IMR-90 (cell line): ENCODE data around the gene INPP4A. TPM values are rescaled to one million over a fixed set of nuclear protein-coding genes. Genes with fewer than 3 reads are reported as not detected.

Experiments used
- ATAC-seq: fragments of 200-7000 bp; cut with Tn5 transposase; 2 replicates; pipeline ENCODE4 v1.9.1; 2020; ENCODE audit warnings: low read depth, mild to moderate bottlenecking, moderate library complexity
- BruUV-seq: library from RNA; stranded (reverse); fragments of 400-500 nt; replicated peaks from 2 replicates; lab custom pipeline; 2021; lab: Mats Ljungman, UMichigan
- CTCF ChIA-PET: fragments of 300-600 bp; formaldehyde crosslinking; extraction: SDS; loops from one replicate; lab custom pipeline; 2021; ENCODE audit warnings: antibody characterized with exemption; lab: Yijun Ruan, JAX
- POLR2A ChIA-PET: fragments of 300-600 bp; sonication (Branson Sonifier 250); formaldehyde crosslinking; loops from one replicate; lab custom pipeline; 2022; ENCODE audit warnings: antibody characterized with exemption; ENCODE audit not compliant: unreplicated experiment; lab: Charles Lee
- DNase-seq: peaks from one replicate; pipeline ENCODE4 v3.0.0; 2013
- H2AFZ ChIP-seq: replicated peaks from 2 replicates; pipeline ENCODE3; 2013; ENCODE audit warnings: low read length, mild to moderate bottlenecking; ENCODE audit not compliant: poor library complexity
- H2AK5ac ChIP-seq: 2 replicates; pipeline ENCODE4 v1.6.1; 2013; ENCODE audit warnings: low read depth, low read length, inconsistent platforms
- H2AK9ac ChIP-seq: replicated peaks from 2 replicates; pipeline ENCODE3; 2013; ENCODE audit warnings: mild to moderate bottlenecking, low read depth, low read length, moderate library complexity; ENCODE audit not compliant: poor library complexity
- H2BK120ac ChIP-seq: 2 replicates; pipeline ENCODE4 v1.6.1; 2013; ENCODE audit warnings: low read depth, low read length, inconsistent platforms
- H2BK15ac ChIP-seq: 3 replicates; pipeline ENCODE4 v1.6.1; 2013; ENCODE audit warnings: low read depth, low read length, inconsistent platforms
- H2BK20ac ChIP-seq: 2 replicates; pipeline ENCODE4 v1.6.1; 2013; ENCODE audit warnings: low read depth, mild to moderate bottlenecking, inconsistent platforms, low read length, moderate library complexity
- H2BK5ac ChIP-seq: 2 replicates; pipeline ENCODE4 v1.6.1; 2013; ENCODE audit warnings: mild to moderate bottlenecking, low read depth, low read length, inconsistent platforms; ENCODE audit not compliant: poor library complexity, severe bottlenecking
- H3K14ac ChIP-seq: replicated peaks from 2 replicates; pipeline ENCODE4 v1.6.1; 2013; ENCODE audit warnings: low read depth, low read length, inconsistent platforms
- H3K18ac ChIP-seq: 2 replicates; pipeline ENCODE4 v1.6.1; 2013; ENCODE audit warnings: low read depth, low read length, control low read depth
- H3K23ac ChIP-seq: 2 replicates; pipeline ENCODE4 v1.6.1; 2013; ENCODE audit warnings: low read depth, low read length, inconsistent platforms
- H3K27ac ChIP-seq: 2 replicates; pipeline ENCODE4 v1.5.1; 2013; ENCODE audit warnings: mild to moderate bottlenecking, control low read depth, low read length; ENCODE audit not compliant: insufficient read depth
- H3K27me3 ChIP-seq: 2 replicates; pipeline ENCODE4 v1.6.1; 2013; ENCODE audit warnings: low read length; ENCODE audit not compliant: control insufficient read depth, insufficient read depth
- H3K36me3 ChIP-seq: 2 replicates; pipeline ENCODE4 v1.6.1; 2013; ENCODE audit warnings: low read length, mixed read lengths; ENCODE audit not compliant: control insufficient read depth, insufficient read depth
- H3K4ac ChIP-seq: 2 replicates; pipeline ENCODE4 v1.6.1; 2013; ENCODE audit warnings: low read depth, low read length, inconsistent platforms
- H3K4me1 ChIP-seq: 2 replicates; pipeline ENCODE4 v1.6.1; 2013; ENCODE audit warnings: low read length, mixed read lengths; ENCODE audit not compliant: control insufficient read depth, insufficient read depth
- H3K4me2 ChIP-seq: 2 replicates; pipeline ENCODE4 v1.6.1; 2013; ENCODE audit warnings: low read depth, mild to moderate bottlenecking, control low read depth, low read length, moderate library complexity
- H3K4me3 ChIP-seq: 2 replicates; pipeline ENCODE4 v1.5.1; 2013; ENCODE audit warnings: low read depth, mild to moderate bottlenecking, control low read depth, low read length, moderate library complexity; ENCODE audit not compliant: insufficient read depth
- H3K56ac ChIP-seq: 2 replicates; pipeline ENCODE4 v1.6.1; 2013; ENCODE audit warnings: low read length, inconsistent platforms; ENCODE audit not compliant: insufficient read depth; ENCODE audit errors: extremely low read depth
- H3K79me1 ChIP-seq, 2 experiments: 2 replicates each; pipeline ENCODE4 v1.6.1; 2013; ENCODE audit warnings: low read length in 2 of 2, inconsistent platforms in 1 of 2, low read depth in 1 of 2
- H3K9ac ChIP-seq: 2 replicates; pipeline ENCODE4 v1.6.1; 2013; ENCODE audit warnings: low read depth, low read length, control low read depth
- H3K9me1 ChIP-seq: 2 replicates; pipeline ENCODE4 v1.6.1; 2013; ENCODE audit warnings: low read length, inconsistent platforms; ENCODE audit not compliant: insufficient read depth
- H3K9me3 ChIP-seq: 2 replicates; pipeline ENCODE4 v1.6.1; 2013; ENCODE audit warnings: low read length; ENCODE audit not compliant: control insufficient read depth, insufficient read depth
- H4K20me1 ChIP-seq: 2 replicates; pipeline ENCODE4 v1.6.1; 2013; ENCODE audit warnings: low read length, inconsistent platforms; ENCODE audit not compliant: insufficient read depth
- H4K5ac ChIP-seq: 2 replicates; pipeline ENCODE4 v1.6.1; 2013; ENCODE audit warnings: mild to moderate bottlenecking, low read depth, low read length, control low read depth
- H4K8ac ChIP-seq, 2 experiments: 2 replicates each; pipeline ENCODE4 v1.6.1; 2013; ENCODE audit warnings: low read depth in 2 of 2, low read length in 2 of 2, control low read depth in 1 of 2, inconsistent platforms in 1 of 2
- H4K91ac ChIP-seq: 2 replicates; pipeline ENCODE4 v1.6.1; 2013; ENCODE audit warnings: low read depth, low read length, inconsistent platforms; ENCODE audit not compliant: insufficient read depth
- CEBPB ChIP-seq: IDR thresholded peaks from 2 replicates; pipeline ENCODE4 v1.6.1; 2012; ENCODE audit warnings: low read depth, low read length, improper control_type of control experiment
- CHD1 ChIP-seq: IDR thresholded peaks from 2 replicates; pipeline ENCODE4 v1.6.1; 2012; ENCODE audit warnings: low read depth, low read length, improper control_type of control experiment
- MAFK ChIP-seq: IDR thresholded peaks from 2 replicates; pipeline ENCODE4 v1.6.1; 2012; ENCODE audit warnings: low read depth, low read length, improper control_type of control experiment
- MXI1 ChIP-seq: IDR thresholded peaks from 2 replicates; pipeline ENCODE4 v1.6.1; 2012; ENCODE audit warnings: low read depth, mild to moderate bottlenecking, low read length, moderate library complexity, borderline replicate concordance
- NFE2L2 ChIP-seq: fragments of 150-350 bp; IDR thresholded peaks from 2 replicates; pipeline ENCODE4 v1.6.1; 2016; ENCODE audit warnings: low read depth, mild to moderate bottlenecking, low read length
- RCOR1 ChIP-seq: IDR thresholded peaks from 2 replicates; pipeline ENCODE4 v1.6.1; 2012; ENCODE audit warnings: mild to moderate bottlenecking, low read length, improper control_type of control experiment; ENCODE audit not compliant: insufficient replicate concordance
- RFX5 ChIP-seq: IDR thresholded peaks from 2 replicates; pipeline ENCODE4 v1.8.0; 2012; ENCODE audit warnings: low read depth, mild to moderate bottlenecking, low read length, moderate library complexity
- WGBS, 2 experiments: methylation state at CpG; one replicate each; pipeline versions ENCODE4 v1.1.5 to v1.1.7; 2013; ENCODE audit warnings: missing lambda C conversion rate in 2 of 2; ENCODE audit not compliant: insufficient read length in 1 of 2; ENCODE audit errors: extremely low coverage in 2 of 2; 5-methylcytosine and 5-hydroxymethylcytosine counted together
- dilution Hi-C: fragments of 300-500 bp; cut with HindIII; formaldehyde crosslinking; loops from one replicate; pipeline ENCODE4 v1.14.3; 2018; ENCODE audit warnings: low sequenced_read_pairs; ENCODE audit not compliant: unreplicated experiment
- in situ Hi-C: fragments of 300-500 bp; cut with MboI; formaldehyde crosslinking; loops from 3 replicates; pipeline ENCODE4 v1.14.3; 2019; ENCODE audit warnings: low sequenced_read_pairs, inconsistent platforms, mixed read lengths
- intact Hi-C: fragments of 100-400 bp; cut with micrococcal nuclease; formaldehyde crosslinking; loops from 2 replicates; pipeline ENCODE4 v1.10.0; 2022
- polyA plus RNA-seq, 3 experiments: library from polyadenylated mRNA; depleted of rRNA; stranded (reverse); fragments of >200 nt; gene quantifications; 2 replicates each; pipeline ENCODE4 v1.2.3, GENCODE V29; 2012; ENCODE audit warnings: low replicate concordance in 1 of 3
- total RNA-seq: library from RNA; depleted of rRNA; stranded (reverse); fragments of >200 nt; gene quantifications from 2 replicates; pipeline ENCODE4 v1.2.3, GENCODE V29; 2012
- TF ChIP-seq, protein P1 (sequence below): fragments of 150-350 bp; IDR thresholded peaks from 2 replicates; pipeline ENCODE4 v1.6.1; 2017; ENCODE audit warnings: mild to moderate bottlenecking, antibody characterized with exemption, low read length, low read depth

Gene INPP4A
- total and polyA plus RNA-seq, 2 of the 4 experiments (the other 2 are of a cell fraction), result 14.5 to 27.1 TPM

DNA sequence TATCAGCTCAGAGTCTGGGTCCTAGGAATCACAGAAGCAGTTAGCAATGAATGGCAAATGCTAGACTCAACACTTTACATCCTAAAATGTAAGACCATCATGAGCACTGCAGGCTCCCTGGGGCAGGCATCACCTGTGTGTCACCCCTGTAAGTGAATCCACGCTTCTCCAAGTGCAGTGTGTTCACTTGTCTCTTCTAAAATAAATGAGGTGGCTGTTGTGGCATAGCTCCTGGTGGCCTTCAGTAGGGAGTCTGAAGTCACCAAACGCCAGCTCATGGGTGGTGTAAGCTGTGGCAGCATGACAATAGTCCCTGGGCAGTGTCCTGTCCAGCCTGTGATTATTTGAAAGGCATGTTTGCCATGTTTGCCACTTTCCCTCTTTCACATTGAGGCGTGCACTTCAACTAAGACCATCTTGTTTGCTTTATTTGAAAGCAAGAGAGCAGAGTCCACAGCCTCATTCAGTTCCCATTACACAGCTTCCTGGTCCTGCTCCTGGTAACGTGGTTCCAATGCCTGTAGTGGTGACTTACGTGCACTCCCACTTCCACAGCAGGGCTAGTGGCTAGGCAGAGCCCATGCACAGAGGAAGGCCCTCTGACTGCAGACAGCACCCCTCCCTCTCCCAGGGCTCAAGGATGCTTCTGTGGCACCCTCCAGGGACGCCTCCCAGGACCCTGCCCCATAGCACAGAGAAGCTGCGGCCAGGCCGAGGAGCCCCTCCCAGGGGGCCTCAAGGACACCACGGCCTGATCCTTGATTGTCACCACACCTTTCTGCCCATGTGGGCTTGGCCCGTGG, 139.4 kb downstream of the INPP4A start (continued):
- TF ChIP-seq RCOR1, result no peak

DNA sequence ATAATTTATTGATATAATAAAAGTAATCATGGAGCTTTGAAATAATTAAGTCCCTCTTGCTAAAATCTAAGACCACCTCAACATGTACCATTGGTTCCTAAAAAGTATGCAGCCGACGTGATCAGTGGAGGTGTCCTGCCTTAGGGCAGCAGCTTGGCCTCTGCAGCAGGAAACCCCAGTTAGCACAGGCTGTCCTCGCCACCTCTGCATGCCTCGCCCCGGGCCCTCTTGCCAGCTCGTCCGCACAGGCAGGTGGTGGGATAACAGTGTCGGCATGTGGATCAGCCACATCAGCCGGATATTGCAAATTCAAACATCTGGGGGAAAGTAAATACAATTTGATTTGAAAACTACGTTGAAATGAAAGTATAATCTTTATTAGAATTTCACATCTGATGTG, 140.7 kb downstream of the INPP4A start:
- Histone ChIP-seq H3K36me3 (peaks cover 12% of the 10 kb centered on the region), H4K20me1 (no peaks in the 10 kb centered on the region), H3K27me3 (no peaks in the 10 kb centered on the region), H3K9ac (no peak overlapping the region), H2AFZ (no peak overlapping the region), H4K8ac (no peak overlapping the region), H3K56ac (no peak overlapping the region), H2BK20ac (no peak overlapping the region), H2BK5ac (no peak overlapping the region), H3K9me1 (peaks cover 4% of the 10 kb centered on the region; the same call in 1 of the 2 replicates), H3K9me3 (no peaks in the 10 kb centered on the region), H2AK5ac (no peak overlapping the region), H3K4ac (no peak overlapping the region), H3K4me3 (no peak overlapping the region), H3K23ac (no peak overlapping the region), H3K4me1 (no peaks in the 10 kb centered on the region), H3K27ac (no peak overlapping the region), H3K14ac (no peak overlapping the region), H3K4me2 (no peak overlapping the region), H4K5ac (no peak overlapping the region), H4K91ac (no peak overlapping the region), H2AK9ac (no peak overlapping the region), H3K18ac (no peak overlapping the region), H2BK120ac (no peak overlapping the region), H2BK15ac (no peak overlapping the region), H3K79me1 (no peaks in the 10 kb centered on the region)
- POLR2A ChIA-PET, result no interaction called here
- CTCF ChIA-PET, result interaction anchor here (0.6 kb wide), 1 partner anchor 22 kb away, joined by 6 read pairs; no protein-coding TSS in a partner anchor
- BruUV-seq, result no TSS peak
- in situ Hi-C loops (no loop called here), dilution Hi-C loops (no loop called here), intact Hi-C loops (no loop called here)
- DNase-seq (no peak), ATAC-seq (no peak)
- TF ChIP-seq MAFK, result no peak
- TF ChIP-seq CHD1, result no peak
- TF ChIP-seq, protein P1, sequence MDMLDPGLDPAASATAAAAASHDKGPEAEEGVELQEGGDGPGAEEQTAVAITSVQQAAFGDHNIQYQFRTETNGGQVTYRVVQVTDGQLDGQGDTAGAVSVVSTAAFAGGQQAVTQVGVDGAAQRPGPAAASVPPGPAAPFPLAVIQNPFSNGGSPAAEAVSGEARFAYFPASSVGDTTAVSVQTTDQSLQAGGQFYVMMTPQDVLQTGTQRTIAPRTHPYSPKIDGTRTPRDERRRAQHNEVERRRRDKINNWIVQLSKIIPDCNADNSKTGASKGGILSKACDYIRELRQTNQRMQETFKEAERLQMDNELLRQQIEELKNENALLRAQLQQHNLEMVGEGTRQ, result no peak
- TF ChIP-seq CEBPB, result no peak
- no peak for TF ChIP-seq RCOR1
- no peak for TF ChIP-seq MXI1
- no peak for TF ChIP-seq RFX5
- no peak for TF ChIP-seq NFE2L2
- WGBS, 2 experiments, result 100% methylated on average over 2 of the region's 10 CpGs; no CpG with 5 or more reads in 1 of the 2 experiments
